HG02678 (cell line): Measurements from ENCODE around the gene CTCFL.

Experiments
- ATAC-seq: cut with Tn5 transposase; IDR thresholded peaks from one replicate; pipeline ENCODE4 v1.9.1; 2021; ENCODE audit warnings: mild to moderate bottlenecking, moderate library complexity; ENCODE audit not compliant: unreplicated experiment

The CTCFL gene

DNA sequence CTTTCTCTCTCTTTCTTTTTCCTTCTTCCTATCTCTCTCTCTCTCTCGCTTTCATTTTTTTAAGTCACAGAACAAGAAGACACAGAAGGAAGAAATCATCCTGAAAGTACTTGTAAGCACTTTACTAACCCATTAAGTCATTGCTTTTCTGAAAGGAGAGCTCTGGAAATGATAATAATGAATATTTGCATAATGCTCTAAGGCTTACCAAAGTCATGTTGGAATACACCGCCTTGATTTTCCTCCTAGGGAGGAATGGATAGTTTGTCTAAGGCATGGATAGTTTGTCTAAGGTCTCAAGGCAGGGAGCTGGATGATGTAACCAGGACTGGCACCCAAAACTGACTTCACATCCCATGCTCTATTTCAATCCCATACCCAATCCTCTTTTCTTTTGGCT, 12.9 kb upstream of the CTCFL start:
- ATAC-seq, result no peak

GRCh38 chr20:57536771-57537724, 12.1 kb upstream of the CTCFL start:
- no peak for ATAC-seq

DNA sequence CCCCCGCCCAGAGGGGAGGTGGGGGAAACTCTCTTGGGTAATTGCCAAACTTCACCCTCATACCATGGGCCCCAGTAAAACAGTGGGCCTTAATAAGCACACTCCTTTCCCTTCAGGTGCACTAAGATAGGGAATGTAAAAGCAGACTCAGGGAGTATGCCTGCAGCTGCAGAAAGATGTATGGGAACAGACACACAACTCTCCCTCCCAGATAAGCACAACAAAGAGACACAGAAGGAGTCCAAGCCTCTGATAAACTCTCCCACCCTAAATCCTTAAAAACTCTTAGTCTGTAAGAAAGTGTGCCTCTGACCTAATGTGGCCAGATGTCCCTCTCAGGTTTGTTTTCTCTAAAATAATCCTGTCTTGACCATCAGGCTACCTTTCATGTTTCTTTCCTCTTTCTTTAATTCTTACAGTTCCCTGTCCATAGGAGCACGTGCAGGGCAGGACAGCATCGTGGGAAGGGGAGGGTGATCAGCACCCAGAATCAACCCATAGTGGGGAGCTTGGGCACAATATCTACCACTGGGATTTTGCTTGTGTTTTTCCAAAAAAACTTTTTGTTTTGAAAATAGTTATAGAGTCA, 11.3 kb upstream of the CTCFL start:
- ATAC-seq, result no peak

DNA sequence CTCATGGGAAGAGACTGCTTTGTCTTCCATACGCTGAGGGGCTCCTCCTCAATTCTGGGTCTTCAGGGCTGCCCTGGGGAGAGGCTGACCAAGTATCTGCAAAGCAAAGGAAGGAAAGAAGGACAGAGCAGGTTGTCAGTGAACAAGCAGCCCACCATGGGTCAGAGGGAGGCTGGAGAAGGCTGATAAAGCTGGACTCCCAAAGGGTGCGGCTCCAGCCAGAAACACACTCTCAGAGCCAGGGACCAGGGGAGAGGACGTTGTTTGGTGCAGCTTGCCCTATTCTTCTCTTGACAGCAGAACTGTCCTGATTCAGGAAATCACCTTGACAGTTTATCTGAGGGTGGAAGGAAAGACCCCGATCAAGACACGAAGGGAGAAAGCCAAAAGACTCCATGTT, 10.4 kb upstream of the CTCFL start:
- ATAC-seq, result no peak

DNA sequence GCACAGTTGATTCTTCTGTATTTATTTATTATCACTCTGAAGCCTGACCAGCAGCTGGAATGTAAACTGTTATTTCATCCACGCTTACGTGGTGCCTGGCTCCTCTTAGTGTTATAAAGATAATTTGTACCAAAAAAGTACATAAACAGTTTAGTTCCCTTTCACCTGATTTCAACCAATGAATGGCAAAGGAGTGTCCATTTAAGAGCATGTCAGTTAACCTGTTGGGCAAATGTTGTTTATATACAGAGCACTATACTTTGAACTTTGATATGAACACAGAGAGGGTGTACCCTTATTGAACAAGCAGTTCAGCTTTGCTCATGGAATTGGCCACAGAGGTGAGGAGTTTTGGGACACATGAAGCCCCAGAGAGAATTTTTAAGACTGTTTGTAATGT, 7.2 kb upstream of the CTCFL start:
- no peak for ATAC-seq

GRCh38 chr20:57530327-57530981, 5.5 kb upstream of the CTCFL start:
- ATAC-seq, result no peak

- no peak for ATAC-seq
Measured at GRCh38 chr20:57529810-57530209, 4.9 kb upstream of the CTCFL start.

DNA sequence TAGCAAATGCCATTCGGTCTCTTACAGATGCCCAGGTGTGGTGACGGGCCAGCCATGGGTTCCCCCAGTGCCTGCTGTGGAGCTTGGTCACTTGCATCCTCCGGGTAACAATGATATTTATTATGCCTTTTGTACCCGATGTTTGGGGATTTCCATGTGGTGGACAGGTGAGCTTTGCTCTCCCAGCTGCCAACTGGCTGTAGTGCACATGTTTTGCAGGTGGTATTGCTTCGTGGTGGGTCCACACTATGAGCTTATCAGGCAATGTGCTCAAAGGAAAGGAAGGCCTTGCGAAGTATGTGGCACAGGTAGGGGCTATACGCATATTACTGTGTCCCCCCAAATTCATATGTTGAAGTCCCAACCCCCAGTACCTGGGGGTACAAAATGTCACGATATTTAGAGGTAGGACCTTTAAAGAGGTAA, 4.2 kb upstream of the CTCFL start:
- no peak for ATAC-seq

GRCh38 chr20:57528148-57528547, 3.2 kb upstream of the CTCFL start:
- ATAC-seq, result no peak

DNA sequence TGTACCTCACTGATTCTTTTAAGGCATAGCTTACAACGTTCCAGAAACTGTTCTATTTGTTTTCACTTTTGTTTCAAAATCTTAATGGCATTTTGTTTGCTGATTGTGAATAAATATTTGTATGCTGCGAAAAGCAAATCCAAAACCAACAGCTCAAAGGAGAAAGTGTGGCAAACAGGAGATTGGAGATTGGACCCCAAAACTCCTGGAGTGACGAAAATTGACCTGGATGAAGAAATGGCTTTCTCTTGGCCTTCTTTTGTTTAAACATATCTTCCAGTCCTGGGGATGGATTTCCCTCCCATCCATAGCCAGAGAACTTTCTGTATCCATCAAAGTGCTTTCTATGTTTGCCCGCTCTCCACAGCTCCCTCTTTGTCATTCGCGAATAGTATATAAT, 2.8 kb upstream of the CTCFL start:
- no peak for ATAC-seq

GRCh38 chr20:57526885-57527460, 2.0 kb upstream of the CTCFL start:
- no peak for ATAC-seq

DNA sequence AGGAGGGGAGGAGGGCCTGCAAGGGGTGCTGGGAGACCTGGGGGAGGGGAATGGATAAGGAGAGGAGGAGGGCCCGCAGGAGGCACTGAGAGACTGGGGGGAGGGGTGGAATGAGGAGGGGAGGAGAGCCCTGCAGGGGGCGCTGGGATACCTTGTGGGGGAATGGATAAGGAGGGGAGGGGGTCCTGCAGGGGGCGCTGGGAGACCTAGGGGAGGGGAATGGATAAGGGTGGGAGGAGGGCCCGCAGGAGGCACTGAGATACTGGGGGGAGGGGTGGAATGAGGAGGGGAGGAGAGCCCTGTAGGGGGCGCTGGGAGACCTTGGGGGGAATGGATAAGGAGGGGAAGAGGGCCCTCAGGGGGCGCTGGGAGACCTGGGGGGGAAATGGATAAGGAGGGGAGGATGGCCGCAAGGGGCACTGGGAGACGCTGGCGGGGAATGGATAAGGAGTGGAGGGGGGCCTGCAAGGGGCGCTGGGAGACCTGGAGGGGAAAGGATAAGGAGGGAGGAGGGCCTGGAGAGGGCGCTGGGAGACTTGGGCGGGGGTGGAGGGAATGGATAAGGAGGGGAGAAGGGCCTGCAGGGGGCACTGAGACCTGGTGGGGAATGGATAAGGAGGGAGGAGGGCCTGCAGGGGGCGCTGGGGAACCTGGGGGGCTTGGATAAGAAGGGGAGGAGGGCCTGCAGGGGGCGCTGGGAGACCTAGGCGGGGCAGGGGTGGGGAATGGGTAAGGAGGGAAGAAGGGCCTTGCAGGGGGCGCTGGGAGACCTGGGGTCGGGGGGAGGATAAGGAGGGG, 1.3 kb upstream of the CTCFL start:
- no peak for ATAC-seq

DNA sequence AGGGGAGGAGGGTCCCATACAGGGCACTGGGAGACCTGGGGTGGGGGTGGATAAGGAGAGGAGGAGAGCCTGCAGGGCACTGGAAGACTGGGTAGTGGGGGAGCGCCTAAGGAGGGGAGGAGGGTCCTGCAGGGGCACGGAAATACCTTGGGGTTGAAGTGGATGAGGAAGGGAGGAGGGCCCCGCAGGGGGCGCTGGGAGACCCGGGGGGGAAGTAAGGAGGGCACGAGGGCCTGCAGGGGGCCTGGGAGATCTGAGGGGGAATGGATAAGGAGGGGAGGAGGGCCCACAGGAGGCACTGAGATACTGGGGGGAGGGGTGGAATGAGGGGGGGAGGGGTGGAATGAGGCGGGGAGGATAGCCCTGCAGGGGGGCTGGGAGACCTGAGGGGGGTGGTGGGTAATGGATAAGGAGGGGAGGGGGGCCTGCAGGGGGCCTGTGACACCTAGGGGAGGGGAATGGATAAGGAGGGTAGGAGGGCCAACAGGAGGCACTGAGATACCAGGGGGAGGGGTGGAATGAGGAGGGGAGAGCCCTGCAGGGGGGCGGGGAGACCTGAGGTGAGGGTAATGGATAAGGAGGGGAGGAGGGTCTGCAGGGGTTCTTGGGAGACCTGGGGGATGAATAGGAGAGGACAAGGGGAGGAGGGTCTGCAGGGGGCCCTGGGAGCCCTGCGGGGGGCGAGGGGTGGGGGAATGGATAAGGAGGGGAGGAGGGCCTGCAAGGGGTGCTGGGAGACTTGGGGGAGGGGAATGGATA, 567 bp upstream of the CTCFL start:
- ATAC-seq, result no peak

- ATAC-seq, result no peak
Measured at GRCh38 chr20:57523782-57524181, 1.2 kb downstream of the CTCFL start.

- ATAC-seq, result no peak
Measured at GRCh38 chr20:57522380-57523140, 2.4 kb downstream of the CTCFL start.

DNA sequence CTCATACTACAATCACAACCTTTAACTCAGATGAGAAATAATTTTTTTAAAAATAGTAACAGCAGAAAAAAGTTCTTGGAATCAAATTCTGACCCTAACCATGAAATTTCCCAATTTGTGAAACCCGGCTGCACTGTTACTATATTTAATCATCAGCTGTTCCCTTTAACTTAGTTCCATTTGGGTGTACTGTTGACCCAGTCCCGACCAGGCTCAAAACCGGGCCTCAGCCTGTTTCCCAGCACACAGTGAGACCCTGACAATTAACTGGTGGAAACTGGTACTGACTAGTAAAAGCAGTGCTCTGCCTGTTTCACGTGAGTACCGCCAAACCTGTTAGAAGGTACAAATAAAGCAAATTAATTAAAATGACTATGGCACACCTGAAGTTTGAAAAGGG, 7.0 kb downstream of the CTCFL start:
- no peak for ATAC-seq

- no peak for ATAC-seq
Measured at GRCh38 chr20:57514273-57514751, 10.6 kb downstream of the CTCFL start.

DNA sequence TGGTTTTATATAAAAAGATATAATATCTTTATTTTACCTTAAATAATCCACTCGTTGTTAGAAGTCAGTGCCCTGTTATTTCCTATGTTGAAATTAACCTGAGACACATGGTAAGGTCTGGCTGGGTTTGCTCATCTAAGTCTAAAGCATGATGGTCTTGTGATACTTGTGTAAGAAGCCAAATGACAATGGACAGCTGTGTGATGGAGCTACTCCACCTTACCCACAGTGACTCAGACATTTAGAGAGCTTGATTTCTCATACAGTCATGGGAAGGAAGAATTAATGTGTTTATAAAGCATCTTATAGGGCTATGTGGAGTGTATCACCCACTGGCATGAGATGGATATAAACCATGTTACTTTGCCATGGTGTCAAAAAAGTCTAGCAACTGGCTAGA, 11.7 kb downstream of the CTCFL start:
- no peak for ATAC-seq

DNA sequence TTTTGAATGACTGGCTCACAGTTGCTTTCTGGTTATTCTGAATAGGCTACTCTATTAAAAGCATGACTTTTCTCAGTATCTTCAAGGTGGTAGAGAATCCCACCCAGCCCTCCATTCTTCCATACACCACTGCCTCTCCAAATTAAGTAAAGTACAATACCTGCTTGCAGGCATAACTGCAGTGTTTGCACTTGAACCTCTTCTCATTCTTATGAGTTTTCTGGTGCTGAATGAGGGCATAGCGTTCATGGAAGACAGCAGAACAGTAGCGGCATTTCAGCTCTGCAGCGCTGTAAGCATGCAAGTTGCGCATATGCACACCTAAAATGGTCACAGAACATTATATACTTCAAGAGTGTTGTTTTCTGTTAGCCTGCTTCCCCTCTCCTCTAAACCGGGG, 12.5 kb downstream of the CTCFL start:
- no peak for ATAC-seq
